ENCODE data around the gene TMEM154. TPM values are rescaled to one million over a fixed set of nuclear protein-coding genes. Genes with fewer than 3 reads are reported as not detected.
"Not testable (repeated sequence)": the region's sequence is repeated elsewhere in the genome, so short reads cannot be mapped to it uniquely, and the experiment has no call there.

Gene TMEM154
- total and polyA plus RNA-seq, 4 donors, result 0.56 to 2.3 (median 0.94) TPM

GRCh38 chr4:152672206-152673092 is 7.3 kb downstream of the TMEM154 start:
- Histone ChIP-seq H3K4me1 (ENCODE audit: control insufficient read depth, insufficient read depth, low read length) (no peaks in the 10 kb centered on the region), H3K27ac (ENCODE audit: low read depth, low read length) (no peak overlapping the region), H3K36me3 (ENCODE audit: control insufficient read depth, insufficient read depth, low read length) (no peaks in the 10 kb centered on the region), H3K9me3 (ENCODE audit: control insufficient read depth, insufficient read depth, low read length) (no peaks in the 10 kb centered on the region), H3K27me3 (ENCODE audit: control insufficient read depth, insufficient read depth, low read length) (peaks cover 4% of the 10 kb centered on the region), H3K4me3 (ENCODE audit: low read depth, low read length) (no peak overlapping the region)
- 67% methylated on average over 3 of the region's 4 CpGs for WGBS (ENCODE audit: insufficient coverage)
- DNase-seq (ENCODE audit: low read depth in 4 of 6, low spot score in 6 of 6), result peak in 1 of 6 donors; percentile 75

GRCh38 chr4:152668338-152668964 is 11.3 kb downstream of the TMEM154 start:
- no peaks in the 10 kb centered on the region for H3K27me3 ChIP-seq (ENCODE audit: control insufficient read depth, insufficient read depth, low read length)
- no peak overlapping the region for H3K27ac ChIP-seq (ENCODE audit: low read depth, low read length)
- no peaks in the 10 kb centered on the region for H3K9me3 ChIP-seq (ENCODE audit: control insufficient read depth, insufficient read depth, low read length)
- 76% methylated on average over 10 of the region's 11 CpGs for WGBS (ENCODE audit: insufficient coverage)
- H3K36me3 ChIP-seq (ENCODE audit: control insufficient read depth, insufficient read depth, low read length), result no peaks in the 10 kb centered on the region
- no peaks in the 10 kb centered on the region for H3K4me1 ChIP-seq (ENCODE audit: control insufficient read depth, insufficient read depth, low read length)
- H3K4me3 ChIP-seq (ENCODE audit: low read depth, low read length), result no peak overlapping the region
- DNase-seq (ENCODE audit: low read depth in 4 of 6, low spot score in 6 of 6), result no peak

GRCh38 chr4:152667781-152668180 is 12.0 kb downstream of the TMEM154 start:
- Histone ChIP-seq H3K36me3 (ENCODE audit: control insufficient read depth, insufficient read depth, low read length) (no peaks in the 10 kb centered on the region), H3K27ac (ENCODE audit: low read depth, low read length) (no peak overlapping the region), H3K9me3 (ENCODE audit: control insufficient read depth, insufficient read depth, low read length) (no peaks in the 10 kb centered on the region), H3K4me1 (ENCODE audit: control insufficient read depth, insufficient read depth, low read length) (no peaks in the 10 kb centered on the region), H3K27me3 (ENCODE audit: control insufficient read depth, insufficient read depth, low read length) (no peaks in the 10 kb centered on the region), H3K4me3 (ENCODE audit: low read depth, low read length) (no peak overlapping the region)
- no peak for DNase-seq (ENCODE audit: low read depth in 4 of 6, low spot score in 6 of 6)
- whole genome bisulfite sequencing (ENCODE audit: insufficient coverage), result no CpG with 5 or more reads among the region's 3 CpGs

DNA sequence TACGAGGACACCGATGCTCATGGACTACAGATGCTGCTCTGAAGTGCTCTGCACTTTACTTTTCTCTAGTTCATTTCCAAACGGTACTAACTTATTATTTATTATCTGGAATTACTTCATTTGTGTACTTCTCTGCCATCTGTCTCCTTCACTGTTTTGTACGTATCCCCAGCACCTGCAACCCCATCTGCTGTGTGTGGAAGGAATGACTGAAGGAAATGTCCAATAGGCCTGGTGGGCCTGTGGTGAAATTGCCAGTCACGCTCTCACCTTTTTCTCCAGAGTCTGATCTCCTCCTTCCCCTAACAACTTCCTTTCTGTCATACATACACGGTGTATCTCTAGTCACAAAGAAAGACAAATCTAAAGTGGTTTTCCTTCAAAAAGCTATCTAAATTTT is 12.9 kb downstream of the TMEM154 start:
- H3K27me3 ChIP-seq (ENCODE audit: control insufficient read depth, insufficient read depth, low read length), result no peaks in the 10 kb centered on the region
- no peak overlapping the region for H3K27ac ChIP-seq (ENCODE audit: low read depth, low read length)
- no peak for DNase-seq (ENCODE audit: low read depth in 4 of 6, low spot score in 6 of 6)
- H3K9me3 ChIP-seq (ENCODE audit: control insufficient read depth, insufficient read depth, low read length), result no peaks in the 10 kb centered on the region
- no peaks in the 10 kb centered on the region for H3K4me1 ChIP-seq (ENCODE audit: control insufficient read depth, insufficient read depth, low read length)
- no peak overlapping the region for H3K4me3 ChIP-seq (ENCODE audit: low read depth, low read length)
- WGBS (ENCODE audit: insufficient coverage), result no CpG with 5 or more reads among the region's 6 CpGs
- no peaks in the 10 kb centered on the region for H3K36me3 ChIP-seq (ENCODE audit: control insufficient read depth, insufficient read depth, low read length)

- Histone ChIP-seq H3K27ac (ENCODE audit: low read depth, low read length) (no peak overlapping the region), H3K36me3 (ENCODE audit: control insufficient read depth, insufficient read depth, low read length) (no peaks in the 10 kb centered on the region), H3K27me3 (ENCODE audit: control insufficient read depth, insufficient read depth, low read length) (no peaks in the 10 kb centered on the region), H3K4me1 (ENCODE audit: control insufficient read depth, insufficient read depth, low read length) (no peaks in the 10 kb centered on the region), H3K4me3 (ENCODE audit: low read depth, low read length) (no peak overlapping the region), H3K9me3 (ENCODE audit: control insufficient read depth, insufficient read depth, low read length) (no peaks in the 10 kb centered on the region)
- WGBS (ENCODE audit: insufficient coverage), result 94% methylated on average over 3 of the region's 7 CpGs
- DNase-seq (ENCODE audit: low read depth in 4 of 6, low spot score in 6 of 6), result no peak
Observed at GRCh38 chr4:152665691-152666395, 14.0 kb downstream of the TMEM154 start.

DNA sequence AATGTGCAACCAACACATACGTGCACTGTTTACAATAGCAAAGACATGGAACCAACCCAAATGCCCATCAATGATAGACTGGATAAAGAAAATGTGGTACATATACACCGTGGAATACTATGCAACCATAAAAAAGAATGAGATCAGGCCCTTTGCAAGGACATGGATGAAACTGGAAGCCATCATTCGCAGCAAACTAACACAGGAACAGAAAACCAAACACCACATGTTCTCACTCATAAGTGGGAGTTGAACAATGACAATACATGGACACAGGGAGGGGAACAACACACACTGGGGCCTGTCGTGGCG is 15.8 kb downstream of the TMEM154 start:
- not testable (repeated sequence) for H3K4me1 ChIP-seq (ENCODE audit: control insufficient read depth, insufficient read depth, low read length); H3K9me3 ChIP-seq (ENCODE audit: control insufficient read depth, insufficient read depth, low read length); H3K27me3 ChIP-seq (ENCODE audit: control insufficient read depth, insufficient read depth, low read length); H3K36me3 ChIP-seq (ENCODE audit: control insufficient read depth, insufficient read depth, low read length); DNase-seq (ENCODE audit: low read depth in 4 of 6, low spot score in 6 of 6); H3K4me3 ChIP-seq (ENCODE audit: low read depth, low read length); H3K27ac ChIP-seq (ENCODE audit: low read depth, low read length)
- no CpG with 5 or more reads among the region's 5 CpGs for WGBS (ENCODE audit: insufficient coverage)

DNA sequence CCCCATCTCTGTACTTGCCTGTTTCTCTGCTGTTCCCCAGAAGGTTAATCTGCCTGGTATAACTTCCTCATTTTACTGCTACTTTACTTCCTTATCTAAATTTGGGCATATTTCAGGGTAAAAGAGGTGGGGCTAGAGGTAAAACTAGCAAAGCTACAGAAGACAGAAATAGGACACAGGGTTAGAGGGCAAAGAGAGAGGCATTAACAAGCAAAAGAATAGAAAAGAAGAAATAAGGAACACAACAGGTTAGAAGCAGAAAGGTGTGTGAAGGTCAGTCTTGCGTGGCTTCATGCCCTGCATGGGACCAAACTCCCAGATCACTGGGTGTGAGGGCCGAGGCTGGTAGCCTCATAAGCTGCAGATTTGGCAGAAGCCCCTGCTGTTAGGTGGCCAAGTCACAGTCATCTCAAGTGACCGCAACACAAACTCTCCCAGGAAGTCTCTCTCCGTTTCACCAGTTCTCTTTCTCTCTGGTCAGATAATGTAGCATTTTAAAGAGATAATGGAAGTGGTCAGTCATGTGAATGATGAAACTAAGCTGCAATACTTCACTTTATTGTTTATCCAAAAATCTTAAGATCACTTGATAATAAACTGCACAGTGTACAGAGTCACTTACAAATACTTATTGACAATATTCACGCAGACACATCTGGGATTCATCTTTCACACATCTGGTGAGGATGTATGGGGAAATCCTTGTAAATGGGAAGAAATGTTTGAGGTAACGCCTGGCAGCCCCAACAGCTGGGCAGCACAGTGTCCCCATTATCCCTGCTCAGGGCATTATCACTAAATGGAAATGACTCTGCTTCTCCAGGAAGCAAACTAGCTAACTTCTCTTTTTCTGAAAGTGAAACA is 16.4 kb downstream of the TMEM154 start:
- WGBS (ENCODE audit: insufficient coverage), result 78% methylated on average over 3 of the region's 6 CpGs
- Histone ChIP-seq H3K27me3 (ENCODE audit: control insufficient read depth, insufficient read depth, low read length) (no peaks in the 10 kb centered on the region), H3K4me1 (ENCODE audit: control insufficient read depth, insufficient read depth, low read length) (no peaks in the 10 kb centered on the region), H3K27ac (ENCODE audit: low read depth, low read length) (no peak overlapping the region), H3K9me3 (ENCODE audit: control insufficient read depth, insufficient read depth, low read length) (no peaks in the 10 kb centered on the region), H3K4me3 (ENCODE audit: low read depth, low read length) (no peak overlapping the region), H3K36me3 (ENCODE audit: control insufficient read depth, insufficient read depth, low read length) (no peaks in the 10 kb centered on the region)
- DNase-seq (ENCODE audit: low read depth in 4 of 6, low spot score in 6 of 6), result no peak

- H3K36me3 ChIP-seq (ENCODE audit: control insufficient read depth, insufficient read depth, low read length), result no peaks in the 10 kb centered on the region
- no peaks in the 10 kb centered on the region for H3K27me3 ChIP-seq (ENCODE audit: control insufficient read depth, insufficient read depth, low read length)
- WGBS (ENCODE audit: insufficient coverage), result no CpG with 5 or more reads among the region's 2 CpGs
- H3K4me1 ChIP-seq (ENCODE audit: control insufficient read depth, insufficient read depth, low read length), result no peaks in the 10 kb centered on the region
- H3K4me3 ChIP-seq (ENCODE audit: low read depth, low read length), result no peak overlapping the region
- no peak overlapping the region for H3K27ac ChIP-seq (ENCODE audit: low read depth, low read length)
- DNase-seq (ENCODE audit: low read depth in 4 of 6, low spot score in 6 of 6), result no peak
- peaks cover 7% of the 10 kb centered on the region for H3K9me3 ChIP-seq (ENCODE audit: control insufficient read depth, insufficient read depth, low read length)
Observed at GRCh38 chr4:152661649-152662048, 18.1 kb downstream of the TMEM154 start.

DNA sequence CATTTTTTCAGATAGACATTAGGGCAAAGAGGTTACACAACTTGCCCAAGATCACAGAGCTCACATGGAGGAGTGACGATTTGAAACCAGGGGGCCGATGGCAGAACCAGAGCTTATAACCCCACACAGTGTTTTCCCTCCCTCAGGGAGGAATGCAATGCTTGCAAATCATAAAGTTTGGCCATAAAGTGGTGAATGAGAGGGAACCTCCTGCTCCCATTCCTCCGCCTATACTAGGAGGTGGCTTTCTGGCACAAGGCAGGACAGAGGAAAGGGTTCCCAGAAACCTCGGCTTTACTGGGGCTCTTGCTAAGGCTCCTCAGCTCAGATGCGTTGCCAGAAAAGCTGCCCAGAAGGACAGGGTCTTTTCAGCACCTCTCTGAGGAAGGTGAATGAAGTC is 19.3 kb downstream of the TMEM154 start:
- Histone ChIP-seq H3K4me3 (ENCODE audit: low read depth, low read length) (no peak overlapping the region), H3K36me3 (ENCODE audit: control insufficient read depth, insufficient read depth, low read length) (no peaks in the 10 kb centered on the region), H3K27me3 (ENCODE audit: control insufficient read depth, insufficient read depth, low read length) (no peaks in the 10 kb centered on the region), H3K9me3 (ENCODE audit: control insufficient read depth, insufficient read depth, low read length) (peaks cover 11% of the 10 kb centered on the region), H3K4me1 (ENCODE audit: control insufficient read depth, insufficient read depth, low read length) (no peaks in the 10 kb centered on the region), H3K27ac (ENCODE audit: low read depth, low read length) (no peak overlapping the region)
- DNase-seq (ENCODE audit: low read depth in 4 of 6, low spot score in 6 of 6), result no peak
- WGBS (ENCODE audit: insufficient coverage), result 67% methylated on average over 3 of the region's 5 CpGs
